ENCODE measurements around the gene SPCS3. TPM values are rescaled to one million over a fixed set of nuclear protein-coding genes. Genes with fewer than 3 reads are reported as not detected.
A peak's percentile ranks its signal among the peaks of the same experiment; 100 is the strongest.
"Not testable (repeated sequence)": the region's sequence is repeated elsewhere in the genome, so short reads cannot be mapped to it uniquely, and the experiment has no call there.

SPCS3 gene
- total RNA-seq, 1 donor from 2014 or later = 81.0 TPM

GRCh38 chr4:176303938-176304337 is 15.8 kb upstream of the SPCS3 start:
- no peak for DNase-seq (ENCODE audit: low read depth)

- DNase-seq (ENCODE audit: low read depth) = no peak
Measured at GRCh38 chr4:176306837-176307665, 12.7 kb upstream of the SPCS3 start.

GRCh38 chr4:176307666-176307930 is 12.2 kb upstream of the SPCS3 start:
- no peak for DNase-seq (ENCODE audit: low read depth)

DNA sequence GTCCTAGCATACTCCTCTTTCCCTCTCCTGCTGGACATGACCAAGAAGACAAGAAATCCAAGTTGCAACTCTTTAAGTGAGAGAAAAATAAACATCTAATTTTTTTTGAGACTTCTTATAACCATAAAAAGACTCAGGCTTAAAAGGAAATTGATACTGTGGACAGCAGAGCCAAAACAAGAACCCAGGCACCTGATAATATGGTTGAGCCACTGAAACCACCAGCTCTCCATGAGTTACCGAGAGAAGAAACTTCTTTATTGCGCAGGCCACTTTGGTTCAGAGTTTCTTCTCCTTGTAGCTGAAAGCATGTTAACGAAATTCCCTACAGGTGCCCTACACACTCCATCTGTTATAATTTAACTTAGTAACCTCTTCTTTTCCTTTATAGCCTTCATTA is 11.3 kb upstream of the SPCS3 start:
- no peak for DNase-seq (ENCODE audit: low read depth)

DNA sequence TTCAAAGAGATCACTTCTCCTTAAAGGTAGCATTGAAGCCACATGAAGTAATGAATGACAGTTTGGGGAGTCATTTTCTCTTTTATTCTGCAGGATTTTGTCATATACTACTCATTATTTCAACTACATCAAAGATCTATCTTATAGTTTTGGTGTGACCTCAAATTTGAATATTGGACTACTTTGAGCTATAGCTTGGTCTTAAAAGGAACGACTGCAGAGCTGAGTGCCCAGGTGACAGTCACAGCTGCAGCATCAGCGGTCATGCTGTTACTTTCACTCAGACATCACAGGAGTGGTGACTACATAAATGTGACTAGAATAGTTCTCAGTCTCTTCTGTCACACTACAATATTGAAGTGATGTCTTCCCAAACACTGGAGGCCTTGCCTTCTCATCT is 10.7 kb upstream of the SPCS3 start:
- DNase-seq (ENCODE audit: low read depth) = no peak

GRCh38 chr4:176309772-176310171 is 10.0 kb upstream of the SPCS3 start:
- no peak for DNase-seq (ENCODE audit: low read depth)

- DNase-seq (ENCODE audit: low read depth) = no peak
Measured at GRCh38 chr4:176313596-176314336, 6.0 kb upstream of the SPCS3 start.

- DNase-seq (ENCODE audit: low read depth) = no peak
Measured at GRCh38 chr4:176319151-176319703, 539 bp upstream of the SPCS3 start.

DNA sequence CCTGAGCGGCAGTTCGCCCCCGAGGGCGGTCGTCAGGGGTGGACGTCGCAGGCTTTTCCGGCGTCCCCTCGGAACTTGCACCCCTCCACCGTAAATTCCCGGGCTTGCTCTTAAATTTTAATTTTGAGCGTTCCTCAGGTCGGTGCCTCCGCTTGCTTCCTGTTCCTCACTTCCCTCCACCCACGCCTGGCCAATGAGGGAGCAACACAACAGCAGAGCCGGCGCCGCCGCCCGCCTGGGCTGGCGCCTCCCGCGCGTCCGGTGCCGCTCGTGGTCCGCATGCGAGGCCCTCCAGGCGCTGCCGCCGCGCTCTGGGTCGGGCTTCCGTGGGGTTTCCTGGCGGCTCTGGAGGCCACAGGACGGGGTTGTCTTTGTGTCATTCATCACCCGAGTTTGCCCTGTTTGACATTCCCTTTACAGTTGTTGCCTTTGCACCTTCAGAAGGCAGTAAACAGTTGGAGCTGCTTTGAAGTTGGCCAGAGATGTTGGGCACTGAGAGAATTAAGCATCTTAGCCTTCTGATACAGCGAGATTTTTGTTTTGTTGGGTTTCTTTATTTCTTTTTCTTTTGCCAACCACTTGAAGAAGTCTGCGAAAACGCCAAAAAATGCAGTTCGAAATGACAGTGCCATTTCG is 692 bp downstream of the SPCS3 start:
- DNase-seq (ENCODE audit: low read depth) = peak; percentile 88

DNA sequence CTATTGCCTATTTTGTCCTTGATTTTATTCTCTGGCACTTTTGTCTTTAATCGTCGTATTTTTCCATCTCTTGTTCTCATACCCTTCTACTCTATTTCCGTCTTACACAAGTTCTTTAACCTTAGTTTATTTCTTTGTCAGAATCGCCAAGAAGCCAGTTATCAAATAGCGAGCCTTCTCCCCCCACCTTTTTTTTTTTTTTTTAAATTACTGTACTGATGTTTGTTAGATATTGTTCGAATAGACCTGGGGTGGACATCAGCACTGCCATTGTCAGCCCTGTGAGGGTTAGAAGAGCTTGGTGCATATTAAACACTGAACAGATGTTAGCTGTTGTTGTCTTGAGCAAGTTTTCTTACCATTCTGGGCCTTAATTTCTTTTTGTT is 1.2 kb downstream of the SPCS3 start:
- no peak for DNase-seq (ENCODE audit: low read depth)

DNA sequence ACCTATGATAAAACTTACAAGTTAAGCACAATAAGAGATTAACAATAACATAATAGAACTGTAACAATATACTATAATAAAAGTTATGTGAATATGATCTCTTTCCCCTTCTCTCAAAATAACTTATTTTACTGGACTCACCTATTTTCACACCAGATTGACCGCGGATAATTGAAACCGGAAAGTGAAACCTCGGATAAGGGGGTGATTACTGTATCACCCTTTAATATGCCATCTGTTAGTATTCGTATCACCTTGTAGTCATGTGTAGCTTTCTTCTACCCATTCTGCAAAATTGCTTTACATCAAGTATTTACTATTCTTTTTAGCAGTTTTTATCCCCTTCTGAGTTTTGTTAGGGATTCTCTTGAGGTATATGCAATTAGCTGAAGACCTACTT is 1.8 kb downstream of the SPCS3 start:
- no peak for DNase-seq (ENCODE audit: low read depth)

- DNase-seq (ENCODE audit: low read depth) = no peak
Measured at GRCh38 chr4:176323511-176324160, 3.9 kb downstream of the SPCS3 start.

GRCh38 chr4:176324876-176325275 is 5.1 kb downstream of the SPCS3 start:
- not testable (repeated sequence) for DNase-seq (ENCODE audit: low read depth)

- DNase-seq (ENCODE audit: low read depth) = no peak
Measured at GRCh38 chr4:176333076-176333475, 13.3 kb downstream of the SPCS3 start.

GRCh38 chr4:176334066-176334465 is 14.3 kb downstream of the SPCS3 start:
- no peak for DNase-seq (ENCODE audit: low read depth)

- DNase-seq (ENCODE audit: low read depth) = no peak
Measured at GRCh38 chr4:176335421-176335820, 15.7 kb downstream of the SPCS3 start.

GRCh38 chr4:176339936-176340761 is 20.4 kb downstream of the SPCS3 start:
- DNase-seq (ENCODE audit: low read depth) = no peak

DNA sequence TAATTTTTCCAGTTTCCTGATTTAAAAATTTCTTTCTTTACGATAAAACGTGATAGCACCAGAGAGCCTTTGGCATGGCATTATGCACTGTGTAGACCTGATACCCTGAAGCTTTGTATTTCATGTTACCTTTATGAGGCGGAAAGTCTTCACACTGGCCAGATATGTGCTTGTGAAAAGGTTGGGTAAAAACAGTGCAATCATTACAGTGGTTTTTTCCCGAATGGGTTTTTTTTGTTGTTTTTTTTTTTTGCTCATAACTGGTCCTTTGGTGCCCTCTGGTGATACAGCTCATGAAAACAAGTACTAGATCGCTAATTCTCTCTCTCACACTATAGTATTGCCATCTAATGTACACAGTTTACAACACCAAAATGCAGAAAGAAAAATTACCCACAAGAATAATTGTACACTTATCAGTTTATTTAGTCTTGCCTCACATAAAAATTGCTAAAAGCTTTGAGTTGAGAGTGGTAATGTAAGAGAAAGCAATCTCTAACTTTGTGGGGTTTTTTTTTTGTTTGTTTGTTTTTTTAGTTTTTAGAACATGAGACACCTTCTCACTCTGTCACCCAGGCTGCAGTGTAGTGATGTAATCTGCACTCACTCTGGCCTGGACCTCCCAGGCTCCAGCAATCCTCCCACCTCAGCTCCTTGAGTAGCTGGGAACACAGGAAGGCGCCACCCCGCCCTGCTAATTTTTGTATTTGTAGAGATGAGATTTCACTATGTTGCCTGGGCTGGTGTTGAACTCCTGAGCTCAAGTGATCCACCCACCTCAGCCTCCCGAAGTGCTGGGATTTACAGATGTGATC is 21.3 kb downstream of the SPCS3 start:
- peak; percentile 60 for DNase-seq (ENCODE audit: low read depth)

DNA sequence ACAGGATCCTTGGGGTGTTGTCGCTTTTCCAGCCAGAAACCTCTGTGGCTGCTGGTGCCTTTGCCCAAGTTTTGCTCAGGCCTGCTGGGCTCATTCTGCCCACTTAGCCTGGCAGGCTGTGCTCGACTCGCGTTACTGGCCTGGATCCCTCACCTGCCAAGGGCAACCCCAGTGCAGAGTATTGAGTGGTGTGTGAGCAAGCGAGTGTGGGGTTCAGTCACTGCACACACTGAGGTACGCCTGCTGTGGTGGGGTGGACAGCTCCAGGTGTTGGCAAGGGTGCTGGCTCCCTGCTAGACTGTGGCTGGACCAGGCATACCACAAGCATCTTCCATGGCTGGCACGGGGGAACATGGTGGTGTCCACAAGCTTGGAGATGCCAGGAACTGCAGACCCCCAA is 22.6 kb downstream of the SPCS3 start:
- DNase-seq (ENCODE audit: low read depth) = no peak

GRCh38 chr4:176343286-176343685 is 23.5 kb downstream of the SPCS3 start:
- no peak for DNase-seq (ENCODE audit: low read depth)
